RWPE1 (cell line): ENCODE measurements around the gene SNRPD1.
"Not testable (repeated sequence)": the region's sequence is repeated elsewhere in the genome, so short reads cannot be mapped to it uniquely, and the experiment has no call there.

Experiments used
- CTCF ChIA-PET: fragments of 350-600 bp; sonication (Branson Sonifier 250); formaldehyde crosslinking; extraction: SDS; loops from one replicate; lab custom pipeline; 2021; lab: Yijun Ruan, JAX
- POLR2A ChIA-PET: fragments of 400-600 bp; formaldehyde crosslinking; extraction: SDS; loops from one replicate; lab custom pipeline; 2020; ENCODE audit warnings: antibody characterized with exemption; ENCODE audit not compliant: low non-redundant PET; lab: Yijun Ruan, JAX
- DNase-seq: peaks from one replicate; pipeline ENCODE4 v3.0.0; 2012; ENCODE audit warnings: low spot score
- H3K27ac ChIP-seq: fragments of 450-650 bp; 2 replicates; pipeline ENCODE4 v1.5.1; 2017
- CTCF ChIP-seq: fragments of 450-650 bp; conservative IDR thresholded peaks from 2 replicates; pipeline ENCODE4 v1.5.1; 2017; ENCODE audit warnings: low read depth, mild to moderate bottlenecking

SNRPD1 gene

GRCh38 chr18:21660078-21660477 lies 48.0 kb downstream of the SNRPD1 start:
- ChIA-PET CTCF (interaction anchor here (0.7 to 0.8 kb wide), 2 partner anchors 12 to 451 kb away, joined by 3 to 8 read pairs; no protein-coding TSS in a partner anchor), POLR2A (interaction anchor here (0.6 kb wide), 1 partner anchor 59 kb away, joined by 5 read pairs; the partner anchor contains the start of gene ESCO1)
- no peak overlapping the region for H3K27ac ChIP-seq
- no peak for DNase-seq
- no peak for TF ChIP-seq CTCF

GRCh38 chr18:21662581-21662980 lies 50.5 kb downstream of the SNRPD1 start:
- H3K27ac ChIP-seq, result no peak overlapping the region
- ChIA-PET CTCF (no interaction called here), POLR2A (no interaction called here)
- TF ChIP-seq CTCF, result no peak
- no peak for DNase-seq

- ChIA-PET CTCF (interaction anchor here (0.7 kb wide), 1 partner anchor 14 kb away, joined by 3 read pairs; no protein-coding TSS in a partner anchor), POLR2A (no interaction called here)
- no peak for DNase-seq
- no peak for TF ChIP-seq CTCF
- no peak overlapping the region for H3K27ac ChIP-seq
Observed at GRCh38 chr18:21663578-21663977, 51.5 kb downstream of the SNRPD1 start.

GRCh38 chr18:21664069-21664468 lies 52.0 kb downstream of the SNRPD1 start:
- no peak for DNase-seq
- CTCF ChIA-PET, result interaction anchor here (0.7 kb wide), 1 partner anchor 13 kb away, joined by 3 read pairs; no protein-coding TSS in a partner anchor
- POLR2A ChIA-PET, result no interaction called here
- TF ChIP-seq CTCF, result no peak
- H3K27ac ChIP-seq, result no peak overlapping the region

- POLR2A ChIA-PET, result no interaction called here
- CTCF ChIA-PET, result interaction anchor here (0.6 kb wide), 1 partner anchor 17 kb away, joined by 3 read pairs; no protein-coding TSS in a partner anchor
- no peak overlapping the region for H3K27ac ChIP-seq
- DNase-seq, result no peak
- TF ChIP-seq CTCF, result no peak
Observed at GRCh38 chr18:21669736-21670285, 57.7 kb downstream of the SNRPD1 start.

- CTCF ChIA-PET, result interaction anchor here (0.9 kb wide), 1 partner anchor 72 kb away, joined by 3 read pairs; the partner anchor contains the start of gene ESCO1
- peak overlapping the region; percentile 48 for H3K27ac ChIP-seq
- no peak for TF ChIP-seq CTCF
- POLR2A ChIA-PET, result no interaction called here
- peak; percentile 80 for DNase-seq
Observed at GRCh38 chr18:21672521-21673267, 60.6 kb downstream of the SNRPD1 start.

GRCh38 chr18:21675354-21675753 lies 63.2 kb downstream of the SNRPD1 start:
- ChIA-PET CTCF (interaction anchor here (0.6 kb wide), 2 partner anchors 137 to 186 kb away, joined by 3 read pairs; no protein-coding TSS in a partner anchor), POLR2A (interaction anchor here (0.6 kb wide), 1 partner anchor 49 kb away, joined by 3 read pairs; no protein-coding TSS in a partner anchor)
- not testable (repeated sequence) for DNase-seq, H3K27ac ChIP-seq
